H7 (cell line): ENCODE data around the gene FXYD3. TPM values are rescaled to one million over a fixed set of nuclear protein-coding genes. Genes with fewer than 3 reads are reported as not detected.
A peak's percentile ranks its signal among the peaks of the same experiment; 100 is the strongest.
"Not testable (repeated sequence)": the region's sequence is repeated elsewhere in the genome, so short reads cannot be mapped to it uniquely, and the experiment has no call there.

Source experiments
- DNase-seq: peaks from one replicate; pipeline ENCODE4 v3.0.0; 2012
- H3K27me3 ChIP-seq: 2 replicates; pipeline ENCODE4 v1.6.0; 2011; ENCODE audit warnings: mild to moderate bottlenecking, low read length; ENCODE audit not compliant: control insufficient read depth, insufficient read depth
- H3K36me3 ChIP-seq: replicated peaks from 2 replicates; pipeline ENCODE4 v1.5.1; 2011; ENCODE audit warnings: low read length; ENCODE audit not compliant: control insufficient read depth, insufficient read depth
- H3K4me3 ChIP-seq: 2 replicates; pipeline ENCODE4 v1.5.1; 2011; ENCODE audit warnings: low read depth, mild to moderate bottlenecking, control low read depth, low read length, moderate library complexity; ENCODE audit not compliant: insufficient read depth
- total RNA-seq: library from RNA; depleted of rRNA; stranded (reverse); fragments of >200 nt; shearing (Covaris generic); gene quantifications from 2 replicates; pipeline ENCODE4 v1.2.3, GENCODE V29; 2014

FXYD3 gene
- total RNA-seq, 1 experiment from 2014 or later, result not detected

DNA sequence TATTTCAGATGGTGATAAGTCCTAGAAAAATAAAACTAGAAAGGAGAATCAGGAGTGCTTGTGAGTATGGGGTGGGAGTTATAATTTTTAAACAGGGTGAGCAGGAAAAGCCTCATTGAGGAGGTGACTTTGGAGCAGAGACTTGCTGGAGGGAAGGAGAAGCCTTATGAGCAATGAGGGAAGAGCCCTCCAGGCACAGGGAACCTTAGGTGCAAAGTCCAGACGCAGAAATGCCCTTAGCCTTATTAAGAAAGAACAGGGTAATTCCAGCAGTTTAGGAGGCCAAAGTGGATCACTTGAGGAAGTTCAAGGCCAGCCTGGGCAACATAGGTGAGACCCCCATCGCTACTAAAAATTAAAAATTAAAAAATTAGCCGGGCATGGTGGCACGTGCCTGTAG, 21.0 kb upstream of the FXYD3 start:
- H3K27me3 ChIP-seq, result no peaks in the 10 kb centered on the region
- no peaks in the 10 kb centered on the region for H3K36me3 ChIP-seq
- no peak overlapping the region for H3K4me3 ChIP-seq
- no peak for DNase-seq

DNA sequence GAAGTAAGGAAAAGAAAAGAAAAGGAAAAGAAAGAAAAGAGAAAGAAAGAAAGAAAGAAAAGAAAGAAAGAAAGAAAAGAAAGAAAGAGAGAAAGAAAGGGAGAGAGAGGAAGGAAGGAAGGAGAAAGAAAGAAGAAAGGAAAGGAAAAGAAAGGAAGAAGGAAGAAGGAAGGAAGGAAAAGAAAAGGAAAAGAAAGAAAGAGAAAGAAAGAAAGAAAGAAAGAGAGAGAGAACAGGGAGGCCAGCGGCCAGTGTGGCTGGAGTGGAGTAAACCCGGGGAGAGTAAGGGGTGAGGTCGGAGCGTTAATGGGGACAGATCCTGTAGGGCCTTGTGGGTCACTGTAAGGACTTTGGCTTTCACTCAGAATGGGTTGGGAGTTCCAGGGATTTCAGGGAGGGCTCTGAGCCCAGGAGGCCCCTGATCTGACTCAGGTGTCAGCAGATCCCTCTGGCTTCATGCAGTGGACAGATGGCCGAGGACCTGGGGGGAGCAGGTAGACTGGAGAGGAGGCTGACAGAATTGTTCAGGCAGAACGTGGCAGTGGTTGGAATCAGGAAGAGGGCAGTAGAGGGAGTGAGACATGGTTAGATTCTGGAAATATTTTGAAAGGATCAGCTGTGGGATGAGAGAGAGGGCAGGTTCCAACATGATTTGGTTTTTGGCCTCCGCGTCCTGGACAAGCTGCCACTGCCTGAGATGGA, 19.8 kb upstream of the FXYD3 start:
- H3K4me3 ChIP-seq, result no peak overlapping the region
- DNase-seq, result peak; percentile 67
- no peaks in the 10 kb centered on the region for H3K36me3 ChIP-seq
- no peaks in the 10 kb centered on the region for H3K27me3 ChIP-seq

DNA sequence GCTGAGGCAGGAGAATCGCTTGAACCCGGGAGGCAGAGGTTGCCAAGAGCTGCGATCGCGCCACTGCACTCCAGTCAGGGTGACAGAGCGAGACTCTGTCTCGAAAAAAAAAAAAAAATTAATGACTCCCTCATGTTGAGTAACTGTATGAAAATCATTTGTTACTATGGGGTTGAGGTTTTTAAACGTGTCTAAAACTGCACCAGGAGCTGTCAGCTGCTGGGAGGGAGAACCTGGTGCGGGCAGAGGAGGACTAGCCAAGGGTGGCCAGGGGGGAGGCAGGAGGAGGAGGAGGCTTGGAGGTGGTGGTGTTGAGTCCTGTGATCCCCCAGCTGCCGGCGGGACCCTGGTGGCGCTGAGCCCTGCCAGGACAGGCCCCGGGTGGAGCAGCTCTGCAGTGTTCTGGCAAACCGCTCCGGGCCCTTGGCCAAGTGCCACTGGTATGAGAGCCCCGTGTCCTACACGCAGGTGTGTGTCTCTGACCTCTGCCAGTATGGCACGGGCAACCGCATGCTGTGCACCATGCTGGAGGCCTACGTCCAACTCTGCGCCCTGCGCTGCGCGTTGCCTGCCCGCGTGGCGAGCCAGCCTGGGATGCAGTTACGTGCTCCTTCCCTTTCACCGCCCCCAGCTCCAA, 17.1 kb upstream of the FXYD3 start:
- Histone ChIP-seq H3K36me3 (no peaks in the 10 kb centered on the region), H3K27me3 (no peaks in the 10 kb centered on the region), H3K4me3 (no peak overlapping the region)
- DNase-seq, result no peak

DNA sequence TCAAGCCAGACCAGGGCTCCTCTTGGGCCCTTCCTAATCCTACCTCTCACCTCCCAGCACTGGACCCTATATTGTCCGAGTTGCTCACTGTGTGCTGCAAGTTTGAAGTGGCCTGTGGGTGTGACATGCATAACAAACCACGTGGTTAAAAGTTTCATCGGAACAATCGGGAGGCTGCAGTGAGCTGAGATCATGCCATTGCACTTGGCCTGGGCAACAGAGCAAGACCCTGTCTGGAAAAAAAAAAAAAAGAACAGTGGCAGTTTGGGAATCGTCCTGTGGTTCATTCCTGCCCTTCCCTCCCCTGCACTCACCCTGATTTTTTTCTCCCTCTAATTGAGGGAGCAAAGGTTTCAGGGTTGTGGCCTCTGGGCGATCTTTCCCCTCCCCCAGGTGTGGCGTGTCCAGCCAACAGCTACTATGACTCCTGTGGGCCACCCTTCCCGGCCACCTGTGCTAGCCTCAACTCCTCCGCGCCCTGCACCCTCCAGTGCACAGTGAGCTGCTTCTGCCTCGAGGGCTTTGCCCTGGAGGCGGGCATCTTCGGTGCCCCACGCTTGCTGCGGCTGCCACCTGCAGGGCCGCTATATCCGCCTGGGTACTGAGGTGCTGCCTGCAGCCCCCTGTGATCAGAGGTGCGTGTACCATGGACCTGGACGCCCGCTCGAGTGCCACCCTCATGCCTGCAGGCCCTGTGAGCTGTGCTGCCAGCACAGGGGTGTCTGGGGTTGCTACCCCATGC, 16.3 kb upstream of the FXYD3 start:
- H3K4me3 ChIP-seq, result no peak overlapping the region
- no peaks in the 10 kb centered on the region for H3K27me3 ChIP-seq
- no peak for DNase-seq
- no peaks in the 10 kb centered on the region for H3K36me3 ChIP-seq

DNA sequence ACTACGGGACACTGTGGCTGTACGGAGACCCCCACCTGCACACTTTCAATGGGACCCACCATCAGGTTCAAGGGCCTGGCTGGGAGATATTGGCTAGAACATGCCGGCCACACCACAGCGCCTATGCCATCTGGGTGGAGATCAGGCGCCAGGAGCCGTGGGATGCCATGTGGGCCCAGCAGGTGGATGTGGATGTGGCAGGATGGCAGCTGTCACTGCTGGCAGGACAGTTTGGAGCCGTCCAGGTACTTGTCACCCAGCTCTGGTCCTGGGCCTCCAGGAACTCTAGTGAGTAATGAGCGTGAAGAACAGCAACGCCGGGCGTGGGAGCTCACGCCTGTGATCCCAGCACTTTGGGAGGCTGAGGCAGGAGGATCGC, 15.7 kb upstream of the FXYD3 start:
- no peak for DNase-seq
- H3K36me3 ChIP-seq, result no peaks in the 10 kb centered on the region
- H3K27me3 ChIP-seq, result no peaks in the 10 kb centered on the region
- H3K4me3 ChIP-seq, result no peak overlapping the region

DNA sequence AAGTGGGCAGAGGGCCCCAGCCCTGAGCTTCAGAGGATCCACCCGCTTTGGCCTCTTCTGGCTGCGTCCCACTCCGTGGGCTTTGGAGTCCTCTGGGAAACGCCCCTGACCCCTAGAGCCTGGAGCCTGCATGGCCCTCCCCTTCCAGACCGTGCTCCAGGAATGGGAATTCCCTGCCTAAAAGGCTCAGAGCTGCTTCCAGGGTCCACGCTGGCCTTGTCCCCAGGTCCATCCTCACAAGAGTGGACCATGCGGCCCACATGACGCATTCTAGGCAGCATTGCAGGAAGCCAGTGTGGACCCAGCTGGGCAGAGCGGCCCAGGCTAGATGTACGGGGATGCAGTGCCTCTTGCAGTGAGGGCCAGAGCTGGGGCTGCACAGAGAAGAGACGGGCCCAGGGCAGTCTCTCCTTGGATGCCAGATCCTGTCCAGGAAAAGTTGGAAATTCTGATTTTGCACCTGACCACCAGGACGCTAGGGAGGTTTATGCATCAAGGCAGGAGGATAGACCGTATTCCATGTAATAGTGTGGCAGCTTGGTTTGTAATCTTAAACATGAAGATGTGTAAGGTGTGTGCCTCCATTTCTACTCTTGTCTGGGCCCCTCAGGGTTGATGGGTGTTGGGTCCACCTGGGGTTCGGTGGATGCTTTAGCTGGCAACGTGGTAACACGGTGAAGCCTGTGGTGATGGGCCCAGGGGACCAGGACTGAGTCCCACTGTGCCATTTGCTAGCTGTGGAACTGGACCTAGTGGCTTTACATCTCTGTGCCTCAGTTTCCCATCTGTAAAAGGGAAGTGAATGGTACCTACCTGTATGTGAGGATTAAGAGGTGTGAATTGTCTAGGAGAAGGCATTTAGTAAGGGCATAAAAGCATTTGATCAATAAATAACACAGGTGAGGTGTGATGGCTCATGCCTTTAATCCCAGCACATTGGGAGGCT, 14.8 kb upstream of the FXYD3 start:
- peak; percentile 66 for DNase-seq
- H3K36me3 ChIP-seq, result no peaks in the 10 kb centered on the region
- H3K27me3 ChIP-seq, result no peaks in the 10 kb centered on the region
- no peak overlapping the region for H3K4me3 ChIP-seq

DNA sequence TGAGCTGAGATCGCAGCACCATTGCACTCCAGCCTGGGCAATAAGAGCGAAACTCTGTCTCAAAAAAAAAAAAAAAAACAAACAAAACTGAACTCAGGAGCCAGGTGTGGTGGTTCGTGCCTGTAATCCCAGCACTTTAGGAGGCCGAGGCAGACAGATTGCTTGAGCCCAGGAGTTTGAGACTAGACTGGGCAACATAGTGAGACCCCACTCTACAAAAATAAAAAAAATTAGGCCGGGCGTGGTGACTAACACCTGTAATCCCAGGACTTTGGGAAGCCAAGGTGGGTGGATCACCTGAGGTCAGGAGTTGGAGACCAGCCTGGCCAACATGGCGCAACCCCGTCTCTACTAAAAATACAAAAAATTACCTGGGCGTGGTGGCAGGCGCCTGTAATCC, 13.7 kb upstream of the FXYD3 start:
- not testable (repeated sequence) for H3K4me3 ChIP-seq, DNase-seq, H3K36me3 ChIP-seq, H3K27me3 ChIP-seq

DNA sequence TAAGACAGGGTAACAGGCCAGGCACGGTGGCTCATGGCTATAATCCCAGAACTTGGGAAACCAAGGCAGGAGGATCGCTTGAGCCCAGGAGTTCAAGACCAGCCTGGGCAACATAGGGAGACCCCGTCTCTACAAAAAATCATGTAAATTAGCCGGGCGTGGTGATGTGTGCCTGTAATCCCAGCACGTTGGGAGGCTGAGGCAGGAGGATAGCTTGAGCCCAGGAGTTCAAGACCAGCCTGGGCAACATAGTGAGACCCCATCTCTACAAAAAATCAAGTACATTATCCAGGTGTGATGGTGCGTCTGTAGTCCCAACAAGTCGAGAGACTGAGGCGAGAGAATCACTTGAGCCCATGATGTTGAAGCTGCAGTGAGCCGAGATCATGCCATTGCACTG, 12.0 kb upstream of the FXYD3 start:
- not testable (repeated sequence) for H3K36me3 ChIP-seq, DNase-seq, H3K27me3 ChIP-seq, H3K4me3 ChIP-seq

DNA sequence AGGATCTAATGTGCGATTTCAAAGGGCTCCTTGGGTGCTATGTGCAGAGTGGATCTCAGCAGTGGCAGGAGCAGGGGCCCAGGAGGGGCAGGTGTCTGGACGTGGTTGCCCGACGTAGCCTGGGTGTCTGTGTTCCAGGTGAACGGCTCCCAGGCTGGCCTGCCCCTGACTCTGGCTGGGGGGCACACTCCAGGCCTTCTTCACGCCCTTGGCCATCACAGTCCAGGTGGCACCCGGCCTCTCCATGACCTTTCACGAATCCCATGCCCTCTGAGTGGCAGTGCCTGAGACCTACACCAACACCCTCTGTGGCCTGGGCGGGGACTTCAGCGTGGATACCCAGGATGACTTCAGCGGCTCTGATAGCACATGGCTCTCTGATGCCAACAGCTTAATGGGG, 11.3 kb upstream of the FXYD3 start:
- Histone ChIP-seq H3K4me3 (no peak overlapping the region), H3K36me3 (no peaks in the 10 kb centered on the region), H3K27me3 (no peaks in the 10 kb centered on the region)
- DNase-seq, result no peak

DNA sequence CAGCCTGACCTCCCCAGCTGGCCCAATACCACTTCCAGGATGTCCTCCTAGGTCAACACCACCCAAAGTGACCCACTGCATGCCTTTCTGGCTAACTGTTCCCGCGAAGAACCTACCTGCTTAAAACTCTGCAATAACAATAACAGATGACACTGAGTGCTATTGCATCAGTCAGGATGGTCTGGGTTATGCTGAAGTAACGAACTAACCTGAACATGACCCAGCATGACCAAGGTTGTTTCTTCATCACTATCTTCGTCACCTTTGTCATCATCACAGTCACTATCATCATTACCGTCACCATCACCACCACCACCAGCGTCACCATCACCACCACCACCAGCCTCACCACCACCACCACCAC, 10.6 kb upstream of the FXYD3 start:
- H3K27me3 ChIP-seq, result no peaks in the 10 kb centered on the region
- H3K4me3 ChIP-seq, result no peak overlapping the region
- DNase-seq, result no peak
- H3K36me3 ChIP-seq, result no peaks in the 10 kb centered on the region

DNA sequence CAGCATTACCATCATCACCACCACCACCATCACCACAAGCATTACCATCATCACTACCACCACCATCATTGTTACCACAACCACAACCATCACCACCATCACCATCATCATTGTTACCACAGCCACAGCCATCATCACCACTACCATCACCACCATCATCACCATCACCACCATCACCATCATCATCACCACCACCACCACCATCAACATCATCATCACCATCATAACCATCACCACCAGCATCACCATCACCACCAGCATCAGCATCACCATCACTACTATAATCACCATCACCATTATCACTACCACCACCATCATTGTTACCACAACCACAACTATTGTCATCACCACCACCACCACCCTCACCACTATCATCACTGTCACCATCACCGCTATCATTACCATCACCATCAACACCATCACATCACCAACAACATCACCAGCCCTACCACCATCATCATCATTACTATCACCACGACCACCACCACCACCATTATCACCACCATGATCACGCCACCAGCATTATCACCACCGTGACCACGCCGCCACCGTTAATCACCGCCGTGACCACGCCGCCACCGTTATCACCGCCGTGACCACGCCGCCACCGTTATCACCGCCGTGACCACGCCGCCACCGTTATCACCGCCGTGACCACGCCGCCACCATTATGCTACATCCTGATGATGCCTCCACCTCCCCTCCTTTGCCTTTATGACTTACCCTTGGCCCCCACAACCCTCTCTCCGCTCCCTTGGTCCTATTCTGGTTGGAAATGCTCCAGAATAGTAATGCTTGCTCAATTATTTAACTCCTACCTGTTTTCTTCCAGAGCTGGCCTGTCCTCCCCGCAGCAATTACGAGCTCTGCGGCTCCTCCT, 10.0 kb upstream of the FXYD3 start:
- Histone ChIP-seq H3K27me3 (no peaks in the 10 kb centered on the region), H3K4me3 (no peak overlapping the region), H3K36me3 (no peaks in the 10 kb centered on the region)
- peak; percentile 57 for DNase-seq

DNA sequence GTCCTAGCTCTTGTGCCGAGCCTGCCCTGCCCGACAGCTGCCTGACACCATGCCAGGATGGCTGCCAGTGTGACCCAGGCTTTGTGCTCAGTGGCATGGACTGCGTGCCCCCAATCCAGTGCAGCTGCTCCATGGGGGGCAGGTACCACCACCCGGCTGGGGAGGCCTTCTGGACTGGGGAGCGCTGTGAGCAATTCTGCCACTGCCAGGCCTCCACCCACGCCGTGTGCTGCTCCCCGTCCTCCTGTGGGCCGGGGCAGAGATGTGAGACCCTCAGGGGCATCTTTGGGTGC, 9.4 kb upstream of the FXYD3 start:
- H3K36me3 ChIP-seq, result no peaks in the 10 kb centered on the region
- no peak overlapping the region for H3K4me3 ChIP-seq
- no peak for DNase-seq
- H3K27me3 ChIP-seq, result no peaks in the 10 kb centered on the region

DNA sequence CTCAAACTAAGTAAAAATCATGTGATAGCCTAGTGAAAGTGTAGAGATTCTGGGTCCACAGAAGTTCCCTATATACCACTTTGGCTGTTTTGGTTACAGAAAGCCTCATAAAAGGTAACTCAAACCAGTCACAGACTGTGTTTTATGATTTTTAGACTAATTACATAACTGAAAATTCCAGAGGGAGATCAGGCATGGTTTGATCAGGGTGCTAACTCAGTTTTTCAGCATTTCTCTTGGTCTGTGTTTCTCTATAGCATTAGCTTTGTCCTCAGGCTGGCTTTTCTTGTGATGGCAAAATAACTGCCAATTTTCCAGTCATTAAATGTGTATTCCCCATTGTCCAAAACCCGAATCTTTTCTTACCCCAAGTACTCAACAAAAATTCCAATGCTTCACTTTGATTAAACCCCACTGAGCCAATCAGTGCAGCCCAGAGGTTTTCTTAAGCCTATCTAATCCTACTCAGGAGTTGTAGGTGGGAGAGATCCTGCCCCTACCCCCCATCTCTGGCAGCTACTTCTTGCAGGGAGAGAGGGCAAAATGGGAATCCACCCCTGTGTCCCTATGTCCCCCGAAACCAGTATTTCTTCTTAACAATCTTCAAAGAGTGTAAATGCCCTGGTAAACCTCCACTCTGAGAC, 8.6 kb upstream of the FXYD3 start:
- DNase-seq, result no peak

More for the DNA sequence above, 8.6 kb upstream of the FXYD3 start:
- no peaks in the 10 kb centered on the region for H3K27me3 ChIP-seq
- H3K36me3 ChIP-seq, result no peaks in the 10 kb centered on the region
- H3K4me3 ChIP-seq, result no peak overlapping the region
